BLaER1 treated with 17β-estradiol and CSF1 and Interleukin-3, amounts not matched to agents 10 nM and 100 nM (cell line): ENCODE results near the gene MBP.

Experiments
- H3K27ac ChIP-seq, 11 experiments: shearing (Covaris generic); formaldehyde crosslinking; 2 replicates each; pipeline ENCODE4 v1.8.1; 2022
- H3K27me3 ChIP-seq, 11 experiments: shearing (Covaris generic); formaldehyde crosslinking; 2 replicates each; pipeline ENCODE4 v1.8.1; 2022
- H3K36me3 ChIP-seq, 11 experiments: shearing (Covaris generic); formaldehyde crosslinking; 2 replicates each; pipeline ENCODE4 v1.8.1; 2022
- H3K4me1 ChIP-seq, 10 experiments: shearing (Covaris generic); formaldehyde crosslinking; 2 replicates each; pipeline ENCODE4 v1.8.1; 2022
- H3K4me2 ChIP-seq, 11 experiments: shearing (Covaris generic); formaldehyde crosslinking; 2 replicates each; pipeline ENCODE4 v1.8.1; 2022
- H3K4me3 ChIP-seq, 10 experiments: shearing (Covaris generic); formaldehyde crosslinking; 2 replicates each; pipeline ENCODE4 v1.8.1; 2022
- H3K9ac ChIP-seq, 11 experiments: shearing (Covaris generic); formaldehyde crosslinking; 2 replicates each; pipeline ENCODE4 v1.8.1; 2022
- H3K9me3 ChIP-seq, 11 experiments: shearing (Covaris generic); formaldehyde crosslinking; replicated peaks in 1 of 11; 2 replicates each; pipeline ENCODE4 v1.8.1; 2022
- H4K20me1 ChIP-seq, 11 experiments: shearing (Covaris generic); formaldehyde crosslinking; 2 replicates each; pipeline ENCODE4 v1.8.1; 2022
- Cebpa-rat ChIP-seq, 11 experiments: shearing (Covaris generic); IDR thresholded peaks; 2 replicates each; pipeline ENCODE4 v1.8.1; 2022

MBP gene

DNA sequence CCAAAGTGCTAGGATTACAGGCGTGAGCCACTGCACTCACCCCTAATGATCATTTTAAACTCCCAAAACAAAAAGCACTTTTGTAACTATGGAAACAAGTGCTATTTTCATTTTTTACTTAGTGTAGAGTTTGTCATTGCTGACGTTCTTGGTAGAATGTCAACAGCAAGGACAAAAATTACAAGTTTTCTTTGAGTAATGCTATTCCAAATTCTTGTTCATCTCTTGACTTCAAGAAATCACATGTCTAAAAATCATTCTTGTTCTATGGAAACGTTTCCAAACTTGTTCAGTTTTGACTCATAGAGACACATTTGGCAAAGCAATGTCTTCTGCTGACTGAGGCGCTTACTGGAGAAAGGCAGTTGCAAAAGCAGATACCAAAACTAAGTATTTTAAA is 82.6 kb downstream of the MBP start:
- Histone ChIP-seq H3K4me3 (no peak overlapping the region), H3K9me3 (0 out of 22 replicates have a peak, but pooled peaks cover 0 to 4% (median 0%) of the 10 kb centered on the region in 11 experiments), H3K4me2 (peak overlapping the region in 2 of 11 experiments; percentile 26 to 43; a peak in 4 of 22 replicates), H3K9ac (no peak overlapping the region; a peak in 1 of 22 replicates), H4K20me1 (peaks cover 0 to 44% (median 20%) of the 10 kb centered on the region in 11 experiments; a peak in 18 of 22 replicates), H3K27me3 (no peaks in the 10 kb centered on the region), H3K36me3 (peaks cover 47 to 83% (median 72%) of the 10 kb centered on the region in 11 experiments), H3K27ac (peak overlapping the region in 3 of 11 experiments; percentile 23 to 53 (median 44); a peak in 4 of 22 replicates), H3K4me1 (peaks cover 38 to 54% (median 43%) of the 10 kb centered on the region in 10 experiments)
- no peak for TF ChIP-seq Cebpa-rat (IDR thresholded peaks at IDR 0.05)

DNA sequence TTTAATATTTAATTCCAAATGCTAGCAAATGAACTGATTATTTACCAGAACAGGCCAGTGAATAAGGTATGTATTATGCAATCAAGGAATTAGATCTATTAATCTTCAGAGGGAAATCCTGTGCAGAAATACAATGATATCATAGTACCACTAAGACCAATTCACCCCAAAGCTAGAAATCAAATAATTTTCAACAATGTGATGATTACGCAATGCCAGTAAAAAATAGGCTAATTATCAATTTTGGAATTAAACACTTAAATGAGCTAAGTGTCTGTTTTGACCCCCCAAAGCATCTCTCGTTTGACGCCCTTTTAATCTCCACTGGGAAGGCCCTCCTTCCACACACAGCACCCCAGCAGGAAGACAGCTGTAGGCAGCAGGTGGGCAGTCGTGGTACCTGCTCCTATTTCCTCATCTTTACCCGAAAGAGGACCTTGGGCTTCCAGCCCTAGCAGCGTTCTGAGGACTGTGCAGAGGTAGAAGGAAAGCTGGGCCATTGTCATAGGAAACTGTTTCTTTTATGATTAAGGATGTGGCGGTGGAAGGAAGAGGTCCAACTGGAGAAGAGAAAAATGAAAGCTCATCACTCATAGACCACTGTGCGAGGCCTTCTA is 84.7 kb downstream of the MBP start:
- H3K9me3 ChIP-seq: peaks cover 0 to 23% (median 13%) of the 10 kb centered on the region in 11 experiments; a peak in 17 of 22 replicates
- no peaks in the 10 kb centered on the region for H3K27me3 ChIP-seq
- H3K27ac ChIP-seq: no peak overlapping the region
- H3K4me3 ChIP-seq: no peak overlapping the region
- peak in 7 of 11 experiments; percentile 38 to 86 (median 58); a peak in 10 of 22 replicates for TF ChIP-seq Cebpa-rat (IDR thresholded peaks at IDR 0.05)
- no peak overlapping the region; a peak in 1 of 22 replicates for H3K4me2 ChIP-seq
- peaks cover 7 to 53% (median 34%) of the 10 kb centered on the region in 11 experiments; a peak in 20 of 22 replicates for H4K20me1 ChIP-seq
- peaks cover 18 to 37% (median 24%) of the 10 kb centered on the region in 10 experiments for H3K4me1 ChIP-seq
- H3K36me3 ChIP-seq: peaks cover 67 to 97% (median 87%) of the 10 kb centered on the region in 11 experiments
- no peak overlapping the region for H3K9ac ChIP-seq

DNA sequence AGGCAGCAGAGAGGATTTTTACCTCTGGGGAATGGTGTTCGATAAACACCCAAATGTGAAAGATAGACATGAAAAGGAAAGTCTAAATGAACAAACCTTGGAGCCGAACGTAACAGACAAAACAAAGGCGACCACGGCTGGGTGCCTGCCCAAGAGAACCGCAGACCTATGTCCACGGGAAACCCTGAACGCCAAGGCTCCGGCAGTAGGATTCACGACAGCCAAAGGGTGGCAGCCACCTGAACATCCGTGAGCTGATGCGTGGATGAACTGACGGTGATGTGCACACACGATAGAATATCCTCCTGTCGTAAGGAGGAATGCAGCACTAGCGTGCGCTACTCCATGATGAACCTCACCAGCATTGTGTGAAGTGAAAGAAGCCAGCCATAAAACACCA is 85.6 kb downstream of the MBP start:
- Histone ChIP-seq H3K4me3 (no peak overlapping the region), H3K27ac (peak overlapping the region in 1 of 11 experiments; percentile 20; a peak in 1 of 22 replicates), H3K4me2 (no peak overlapping the region), H3K36me3 (peaks cover 76 to 100% (median 93%) of the 10 kb centered on the region in 11 experiments), H3K4me1 (peaks cover 8 to 28% (median 14%) of the 10 kb centered on the region in 10 experiments), H3K9me3 (peaks cover 3 to 32% (median 21%) of the 10 kb centered on the region in 11 experiments; a peak in 20 of 22 replicates), H4K20me1 (peaks cover 7 to 62% (median 34%) of the 10 kb centered on the region in 11 experiments; a peak in 20 of 22 replicates), H3K9ac (no peak overlapping the region), H3K27me3 (no peaks in the 10 kb centered on the region)
- TF ChIP-seq Cebpa-rat (IDR thresholded peaks at IDR 0.05): no peak

DNA sequence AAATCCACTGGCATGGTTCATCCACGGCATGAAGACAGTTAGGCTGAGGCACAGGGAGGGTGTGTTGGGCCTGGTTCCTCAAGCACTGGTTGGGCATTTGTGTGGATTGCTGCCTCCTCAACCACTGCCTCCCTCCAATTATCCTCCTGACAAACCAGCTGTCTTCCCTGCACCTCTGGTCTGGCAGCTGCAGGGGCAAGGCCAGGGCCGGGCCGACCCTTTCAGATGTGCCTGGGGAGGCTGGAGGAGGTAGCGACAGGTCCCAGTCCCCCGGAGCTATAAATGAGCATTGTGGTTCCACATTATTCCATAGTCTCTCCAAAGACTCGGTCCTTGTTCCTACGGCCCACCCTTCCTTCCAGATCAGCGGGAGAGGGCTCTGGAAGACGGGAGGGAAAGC is 86.2 kb downstream of the MBP start:
- Histone ChIP-seq H3K4me2 (no peak overlapping the region), H3K36me3 (peaks cover 72 to 98% (median 90%) of the 10 kb centered on the region in 11 experiments), H3K27ac (peak overlapping the region in 1 of 11 experiments; percentile 20; a peak in 2 of 22 replicates), H3K9ac (no peak overlapping the region; a peak in 1 of 22 replicates), H3K9me3 (peaks cover 6 to 36% (median 25%) of the 10 kb centered on the region in 11 experiments; a peak in 20 of 22 replicates), H3K4me3 (no peak overlapping the region), H4K20me1 (peaks cover 7 to 64% (median 37%) of the 10 kb centered on the region in 11 experiments; a peak in 20 of 22 replicates), H3K4me1 (peaks cover 3 to 22% (median 9%) of the 10 kb centered on the region in 10 experiments; a peak in 18 of 20 replicates), H3K27me3 (no peaks in the 10 kb centered on the region)
- no peak for TF ChIP-seq Cebpa-rat (IDR thresholded peaks at IDR 0.05)

DNA sequence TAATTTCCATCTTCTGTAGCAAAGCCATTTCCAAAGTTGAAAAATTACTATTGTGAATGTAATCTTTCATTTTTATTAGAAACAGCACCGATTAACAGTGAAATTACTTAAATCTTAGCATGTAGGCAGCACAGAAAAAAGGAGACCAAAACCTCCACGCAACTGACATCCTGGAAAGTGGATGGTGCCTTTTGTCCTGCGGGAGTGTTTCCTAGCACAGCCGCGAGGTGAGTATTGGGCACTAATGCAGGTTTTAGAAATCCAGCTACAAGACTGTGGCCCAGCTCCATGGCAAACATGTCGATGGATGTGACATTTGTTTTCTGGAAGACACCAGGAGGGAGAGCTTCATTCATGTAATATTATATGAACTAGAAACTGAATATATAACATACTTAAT is 86.9 kb downstream of the MBP start:
- H3K36me3 ChIP-seq: peaks cover 67 to 90% (median 83%) of the 10 kb centered on the region in 11 experiments

DNA sequence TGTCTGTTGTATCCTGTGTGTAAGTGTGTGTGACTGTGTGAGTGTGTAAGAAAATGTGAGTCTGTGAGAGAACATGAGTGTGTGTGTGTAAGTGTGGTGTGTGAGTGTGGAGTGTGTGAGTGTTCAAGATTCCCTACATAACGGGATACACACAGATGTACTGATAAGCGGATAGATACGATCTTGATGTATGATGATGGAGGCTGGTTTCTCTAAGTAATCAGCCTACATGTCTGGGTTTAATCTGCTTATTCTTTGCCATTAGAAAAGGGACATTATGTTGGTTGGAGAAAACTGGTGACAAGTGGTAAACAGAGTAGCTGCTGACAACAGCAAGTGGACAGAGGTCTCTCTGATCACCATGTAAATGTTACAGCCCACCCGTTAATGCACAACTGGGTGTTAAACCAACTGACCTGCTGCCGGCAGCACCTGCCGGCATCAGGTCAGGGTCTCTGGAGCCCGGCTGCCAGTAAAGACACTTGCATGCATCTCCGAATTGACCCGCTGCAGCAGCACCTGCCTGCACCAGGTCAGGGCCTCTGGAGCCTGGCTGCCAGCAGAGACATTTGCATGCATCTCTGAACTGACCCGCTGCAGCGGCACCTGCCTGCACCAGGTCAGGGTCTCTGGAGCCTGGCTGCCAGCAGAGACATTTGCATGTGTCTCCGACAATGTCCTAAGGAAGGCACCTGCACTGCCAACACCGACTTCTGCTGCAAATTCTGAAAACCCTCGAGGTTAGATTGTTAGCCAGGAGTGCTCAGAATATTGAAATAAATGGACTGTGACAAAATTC is 87.5 kb downstream of the MBP start:
- peaks cover 0 to 9% (median 6%) of the 10 kb centered on the region in 10 experiments; a peak in 9 of 20 replicates for H3K4me1 ChIP-seq
- H3K4me3 ChIP-seq: no peak overlapping the region
- H3K36me3 ChIP-seq: peaks cover 66 to 84% (median 81%) of the 10 kb centered on the region in 11 experiments
- no peak overlapping the region for H3K9ac ChIP-seq
- H4K20me1 ChIP-seq: peaks cover 7 to 67% (median 37%) of the 10 kb centered on the region in 11 experiments; a peak in 20 of 22 replicates
- no peak overlapping the region for H3K27ac ChIP-seq
- no peak for TF ChIP-seq Cebpa-rat (IDR thresholded peaks at IDR 0.05)
- H3K4me2 ChIP-seq: no peak overlapping the region
- peaks cover 6 to 36% (median 25%) of the 10 kb centered on the region in 11 experiments; a peak in 20 of 22 replicates for H3K9me3 ChIP-seq
- no peaks in the 10 kb centered on the region for H3K27me3 ChIP-seq

More for the DNA sequence above, 86.9 kb downstream of the MBP start:
- Histone ChIP-seq H4K20me1 (peaks cover 7 to 64% (median 37%) of the 10 kb centered on the region in 11 experiments; a peak in 20 of 22 replicates), H3K9me3 (peaks cover 6 to 36% (median 25%) of the 10 kb centered on the region in 11 experiments; a peak in 20 of 22 replicates), H3K4me1 (peaks cover 0 to 15% (median 6%) of the 10 kb centered on the region in 10 experiments; a peak in 10 of 20 replicates), H3K27me3 (no peaks in the 10 kb centered on the region), H3K9ac (no peak overlapping the region; a peak in 1 of 22 replicates), H3K27ac (no peak overlapping the region), H3K4me3 (no peak overlapping the region), H3K4me2 (no peak overlapping the region)
- no peak for TF ChIP-seq Cebpa-rat (IDR thresholded peaks at IDR 0.05)

DNA sequence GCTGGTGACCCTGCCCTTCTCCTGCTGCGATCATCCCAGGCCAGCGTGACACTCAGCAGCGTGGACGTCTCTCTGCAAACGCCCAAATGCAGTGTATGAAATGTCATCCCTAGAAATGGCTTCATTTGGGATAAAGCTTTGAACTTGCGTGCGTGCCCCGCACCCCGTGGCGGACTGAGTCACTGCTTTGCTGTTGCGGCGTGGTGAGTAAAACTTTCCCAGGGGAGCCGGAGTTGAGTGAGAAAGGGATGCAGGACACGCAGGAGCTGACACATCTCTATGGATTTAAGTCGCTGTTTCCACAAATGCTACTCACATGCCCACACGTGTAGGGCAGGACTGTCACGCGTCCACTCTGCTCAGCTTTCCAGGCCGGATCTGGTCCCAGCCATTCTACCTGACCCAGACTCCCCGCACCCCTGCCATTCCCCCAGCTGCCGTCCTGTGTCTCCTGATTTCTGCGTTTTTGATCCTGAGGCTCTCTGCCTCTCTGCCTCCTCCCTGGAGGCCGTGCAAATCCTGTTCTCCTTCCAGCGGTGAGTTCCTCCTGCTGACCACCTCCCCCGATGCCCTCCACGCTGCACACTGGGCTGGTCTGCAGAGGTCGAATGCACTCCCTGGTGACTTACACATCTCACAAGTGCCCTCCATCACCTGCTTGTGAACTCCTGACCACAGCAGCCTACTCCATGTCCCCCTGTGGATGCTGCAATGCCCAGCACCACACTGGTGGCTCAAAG is 88.9 kb downstream of the MBP start:
- no peak overlapping the region for H3K4me2 ChIP-seq
- TF ChIP-seq Cebpa-rat (IDR thresholded peaks at IDR 0.05): no peak

DNA sequence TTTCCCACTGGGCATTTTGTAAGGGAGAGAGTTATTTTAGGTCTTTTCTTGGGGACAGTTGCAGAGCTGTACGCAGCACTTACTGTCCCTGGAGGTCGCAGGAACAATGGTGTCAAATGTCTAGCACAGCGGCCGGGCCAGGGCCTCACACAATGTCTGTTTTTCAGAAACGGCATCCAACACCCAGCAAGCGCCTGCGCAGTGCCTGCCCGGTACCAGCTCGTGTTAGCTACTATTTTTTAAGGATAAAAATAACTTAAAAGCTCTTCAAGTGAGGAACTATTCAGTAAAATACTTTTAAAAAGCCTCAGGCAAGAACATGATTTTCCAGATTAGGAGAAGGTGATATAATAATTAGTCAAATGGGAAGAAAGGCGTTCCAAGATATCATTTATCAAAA is 90.0 kb downstream of the MBP start:
- Histone ChIP-seq H3K9me3 (peaks cover 6 to 36% (median 25%) of the 10 kb centered on the region in 11 experiments; a peak in 20 of 22 replicates), H4K20me1 (peaks cover 30 to 83% (median 62%) of the 10 kb centered on the region in 11 experiments), H3K27ac (no peak overlapping the region), H3K27me3 (no peaks in the 10 kb centered on the region), H3K4me2 (no peak overlapping the region), H3K4me1 (peaks cover 0 to 6% (median 0%) of the 10 kb centered on the region in 10 experiments; a peak in 2 of 20 replicates), H3K36me3 (peaks cover 60 to 84% (median 80%) of the 10 kb centered on the region in 11 experiments), H3K9ac (no peak overlapping the region), H3K4me3 (no peak overlapping the region; a peak in 1 of 20 replicates)
- TF ChIP-seq Cebpa-rat (IDR thresholded peaks at IDR 0.05): no peak

More for the DNA sequence above, 88.9 kb downstream of the MBP start:
- H4K20me1 ChIP-seq: peaks cover 18 to 81% (median 51%) of the 10 kb centered on the region in 11 experiments; a peak in 21 of 22 replicates
- H3K4me3 ChIP-seq: no peak overlapping the region
- no peak overlapping the region for H3K9ac ChIP-seq
- H3K36me3 ChIP-seq: peaks cover 62 to 84% (median 79%) of the 10 kb centered on the region in 11 experiments
- peaks cover 0 to 8% (median 5%) of the 10 kb centered on the region in 10 experiments; a peak in 4 of 20 replicates for H3K4me1 ChIP-seq
- peaks cover 6 to 36% (median 25%) of the 10 kb centered on the region in 11 experiments; a peak in 20 of 22 replicates for H3K9me3 ChIP-seq
- peak overlapping the region in 1 of 11 experiments; percentile 18; a peak in 1 of 22 replicates for H3K27ac ChIP-seq
- H3K27me3 ChIP-seq: no peaks in the 10 kb centered on the region
